OCI-LY7 (cell line): Measurements from ENCODE around the gene RIMBP3B.
"Not testable (repeated sequence)": the region's sequence is repeated elsewhere in the genome, so short reads cannot be mapped to it uniquely, and the experiment has no call there.

ENCODE experiments used
- EZH2phosphoT487 ChIP-seq: fragments of 200-600 bp; sonication (generic); IDR thresholded peaks from 2 replicates; pipeline ENCODE4 v1.6.1; 2018; ENCODE audit warnings: low read depth, borderline replicate concordance, mild to moderate bottlenecking, mixed run types, antibody characterized with exemption, low read length, moderate library complexity, mixed read lengths
- TF ChIP-seq, protein P1 (sequence below): fragments of 200-600 bp; sonication (generic); conservative IDR thresholded peaks from 2 replicates; pipeline ENCODE4 v1.5.1; 2014; ENCODE audit warnings: mild to moderate bottlenecking, antibody characterized with exemption, low read length, moderate library complexity, mixed read lengths

DNA sequence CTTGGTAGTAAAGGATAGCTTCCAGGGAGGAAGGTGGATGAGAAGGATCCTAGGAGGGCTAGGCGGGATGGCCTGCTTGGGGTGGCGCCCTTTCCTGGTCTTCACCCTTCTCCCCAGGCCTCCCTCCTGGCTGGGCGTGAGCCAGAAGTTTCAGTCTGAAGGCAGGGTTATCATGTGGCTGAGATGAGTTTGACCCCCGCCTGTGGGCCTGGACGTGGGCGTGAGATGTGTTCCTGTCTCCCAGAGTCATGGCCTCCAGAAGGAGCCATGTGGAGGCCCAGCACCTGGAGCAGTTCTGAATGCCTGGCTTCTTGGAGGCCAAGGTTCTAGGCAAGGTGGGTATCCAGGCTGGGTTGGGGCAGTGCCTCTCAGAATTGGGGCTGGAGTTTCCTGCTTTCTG, 54.5 kb downstream of the RIMBP3B start:
- TF ChIP-seq, protein P1, sequence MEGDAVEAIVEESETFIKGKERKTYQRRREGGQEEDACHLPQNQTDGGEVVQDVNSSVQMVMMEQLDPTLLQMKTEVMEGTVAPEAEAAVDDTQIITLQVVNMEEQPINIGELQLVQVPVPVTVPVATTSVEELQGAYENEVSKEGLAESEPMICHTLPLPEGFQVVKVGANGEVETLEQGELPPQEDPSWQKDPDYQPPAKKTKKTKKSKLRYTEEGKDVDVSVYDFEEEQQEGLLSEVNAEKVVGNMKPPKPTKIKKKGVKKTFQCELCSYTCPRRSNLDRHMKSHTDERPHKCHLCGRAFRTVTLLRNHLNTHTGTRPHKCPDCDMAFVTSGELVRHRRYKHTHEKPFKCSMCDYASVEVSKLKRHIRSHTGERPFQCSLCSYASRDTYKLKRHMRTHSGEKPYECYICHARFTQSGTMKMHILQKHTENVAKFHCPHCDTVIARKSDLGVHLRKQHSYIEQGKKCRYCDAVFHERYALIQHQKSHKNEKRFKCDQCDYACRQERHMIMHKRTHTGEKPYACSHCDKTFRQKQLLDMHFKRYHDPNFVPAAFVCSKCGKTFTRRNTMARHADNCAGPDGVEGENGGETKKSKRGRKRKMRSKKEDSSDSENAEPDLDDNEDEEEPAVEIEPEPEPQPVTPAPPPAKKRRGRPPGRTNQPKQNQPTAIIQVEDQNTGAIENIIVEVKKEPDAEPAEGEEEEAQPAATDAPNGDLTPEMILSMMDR = not testable (repeated sequence)
- TF ChIP-seq EZH2phosphoT487 = not testable (repeated sequence)
